ENCODE results near the gene EHF.

GRCh38 chr11:34594603-34595002, 26.3 kb upstream of the EHF start:
- TF ChIP-seq CTCF (IDR thresholded peaks at IDR 0.05) (no peak), POLR2A (IDR thresholded peaks at IDR 0.05) (no peak)

Measured in vagina (tissue), 2 donors.